Measurements from ENCODE around the gene NDUFB10.

GRCh38 chr16:1922357-1922756 is 37.0 kb upstream of the NDUFB10 start:
- no peak for TF ChIP-seq CTCF (IDR thresholded peaks at IDR 0.05)
- TF ChIP-seq POLR2A (IDR thresholded peaks at IDR 0.05): no peak
- no peak for TF ChIP-seq EP300 (IDR thresholded peaks at IDR 0.05)

Data from ovary (tissue), 3 donors.